Fibroblast of lung (primary cell): ENCODE data around the gene LGR4. TPM values are rescaled to one million over a fixed set of nuclear protein-coding genes. Genes with fewer than 3 reads are reported as not detected.

ENCODE experiments used
- DNase-seq, 2 donors: peaks; one replicate each; pipeline versions ENCODE4 v3.0.0 to v3.0.0-alpha.2; 2010; ENCODE audit warnings: low read depth in 2 of 2
- H2AFZ ChIP-seq: 2 replicates; pipeline ENCODE4 v1.5.1; 2012; ENCODE audit warnings: low read length, control low read depth, inconsistent platforms
- H3K27ac ChIP-seq: 2 replicates; pipeline ENCODE4 v1.5.1; 2011; ENCODE audit warnings: low read length, control low read depth; ENCODE audit not compliant: insufficient read depth
- H3K27me3 ChIP-seq: 2 replicates; pipeline ENCODE4 v1.5.1; 2011; ENCODE audit warnings: mild to moderate bottlenecking, low read length; ENCODE audit not compliant: control insufficient read depth, insufficient read depth
- H3K36me3 ChIP-seq: 2 replicates; pipeline ENCODE4 v1.5.1; 2011; ENCODE audit warnings: low read length; ENCODE audit not compliant: control insufficient read depth, insufficient read depth
- H3K4me1 ChIP-seq: 2 replicates; pipeline ENCODE4 v1.5.1; 2011; ENCODE audit warnings: low read length; ENCODE audit not compliant: control insufficient read depth, insufficient read depth; ENCODE audit errors: extremely low read depth
- H3K4me2 ChIP-seq: 2 replicates; pipeline ENCODE4 v1.5.1; 2011; ENCODE audit warnings: low read length, control low read depth; ENCODE audit not compliant: insufficient read depth; ENCODE audit errors: extremely low read depth
- H3K4me3 ChIP-seq, 4 experiments: fragments of 200-600 bp in 1 of 4; sonication (generic) in 1 of 4; replicated peaks in 1 of 4; 2 replicates each; pipeline ENCODE4 v1.5.1; 2011 to 2016; ENCODE audit warnings: low read length in 4 of 4, low read depth in 3 of 4, mild to moderate bottlenecking in 3 of 4, control low read depth in 2 of 4, inconsistent platforms in 1 of 4, mixed read lengths in 1 of 4; ENCODE audit not compliant: insufficient read depth in 1 of 4; ENCODE audit errors: control extremely low read depth in 1 of 4
- H3K79me2 ChIP-seq: 2 replicates; pipeline ENCODE4 v1.5.1; 2012; ENCODE audit warnings: mild to moderate bottlenecking, low read length, inconsistent platforms; ENCODE audit not compliant: control insufficient read depth, insufficient read depth
- H3K9ac ChIP-seq: 2 replicates; pipeline ENCODE4 v1.5.1; 2011; ENCODE audit warnings: mild to moderate bottlenecking, low read length, control low read depth; ENCODE audit not compliant: insufficient read depth
- H3K9me3 ChIP-seq: 2 replicates; pipeline ENCODE4 v1.5.1; 2012; ENCODE audit warnings: low read depth, low read length; ENCODE audit not compliant: control insufficient read depth, insufficient read depth
- H4K20me1 ChIP-seq: 2 replicates; pipeline ENCODE4 v1.5.1; 2011; ENCODE audit warnings: low read length; ENCODE audit not compliant: control insufficient read depth, insufficient read depth; ENCODE audit errors: extremely low read depth
- CTCF ChIP-seq, 2 donors: IDR thresholded peaks in 1 of 2; conservative IDR thresholded peaks in 1 of 2; 1 replicate in 1 of 2; 2 replicates in 1 of 2; pipeline ENCODE4 v1.5.1; 2011 to 2012; ENCODE audit warnings: low read length in 2 of 2, control low read depth in 1 of 2, inconsistent platforms in 1 of 2, low read depth in 1 of 2, mild to moderate bottlenecking in 1 of 2
- EZH2 ChIP-seq: IDR thresholded peaks from 2 replicates; pipeline ENCODE4 v1.5.1; 2012; ENCODE audit warnings: low read length, control low read depth, mild to moderate bottlenecking; ENCODE audit errors: missing control alignments
- polyA plus RNA-seq, 2 donors: library from polyadenylated mRNA; depleted of rRNA in 1 of 2; stranded (reverse) in 1 of 2; unstranded in 1 of 2; fragments of >200 nt; gene quantifications; 2 replicates each; pipeline ENCODE4 v1.2.1, GENCODE V29; 2011 to 2012; ENCODE audit warnings: missing spikeins in 1 of 2
- total RNA-seq: library from RNA; depleted of rRNA; stranded (reverse); fragments of >200 nt; gene quantifications from 2 replicates; pipeline ENCODE4 v1.2.1, GENCODE V29; 2014

LGR4 gene
- total and polyA plus RNA-seq, 2 donors (not counting 1 experiment from before 2014, with no cell fraction given): 6.4 to 8.8 TPM

- Histone ChIP-seq H3K4me1 (peaks cover 8% of the 10 kb centered on the region), H2AFZ (no peak overlapping the region), H3K9me3 (no peaks in the 10 kb centered on the region), H3K4me2 (no peak overlapping the region), H3K27ac (no peak overlapping the region), H3K4me3 (no peak overlapping the region), H3K79me2 (no peaks in the 10 kb centered on the region), H3K36me3 (no peaks in the 10 kb centered on the region), H3K27me3 (no peaks in the 10 kb centered on the region), H3K9ac (no peak overlapping the region), H4K20me1 (no peaks in the 10 kb centered on the region)
- TF ChIP-seq CTCF (conservative IDR thresholded peaks at IDR 0.05 in 1 of 2, IDR thresholded peaks at IDR 0.05 in 1 of 2; ENCODE audit: low read depth in 1 of 2, low read length in 2 of 2) (no peak), EZH2 (no peak)
- no peak for DNase-seq
These were observed 98.6 kb downstream of the LGR4 start for GRCh38 chr11:27373856-27374602.

- H3K9me3 ChIP-seq: no peaks in the 10 kb centered on the region
- no peak overlapping the region for H3K4me2 ChIP-seq
- H3K79me2 ChIP-seq: no peaks in the 10 kb centered on the region
- H3K27me3 ChIP-seq: no peaks in the 10 kb centered on the region
- H3K36me3 ChIP-seq: no peaks in the 10 kb centered on the region
- no peaks in the 10 kb centered on the region for H4K20me1 ChIP-seq
- no peak overlapping the region for H3K9ac ChIP-seq
- H3K27ac ChIP-seq: no peak overlapping the region
- DNase-seq: no peak
- H3K4me3 ChIP-seq: no peak overlapping the region
- H2AFZ ChIP-seq: no peak overlapping the region
- peaks cover 8% of the 10 kb centered on the region for H3K4me1 ChIP-seq
- no peak for TF ChIP-seq EZH2
- TF ChIP-seq CTCF (conservative IDR thresholded peaks at IDR 0.05 in 1 of 2, IDR thresholded peaks at IDR 0.05 in 1 of 2; ENCODE audit: low read depth in 1 of 2, low read length in 2 of 2): no peak
These were observed 99.2 kb downstream of the LGR4 start for GRCh38 chr11:27373392-27373791.

- TF ChIP-seq CTCF (conservative IDR thresholded peaks at IDR 0.05 in 1 of 2, IDR thresholded peaks at IDR 0.05 in 1 of 2; ENCODE audit: low read depth in 1 of 2, low read length in 2 of 2) (no peak), EZH2 (no peak)
- no peak overlapping the region for H3K4me2 ChIP-seq
- H3K27ac ChIP-seq: no peak overlapping the region
- H3K4me1 ChIP-seq: peaks cover 8% of the 10 kb centered on the region
- no peak overlapping the region for H2AFZ ChIP-seq
- H3K79me2 ChIP-seq: no peaks in the 10 kb centered on the region
- H3K9me3 ChIP-seq: no peaks in the 10 kb centered on the region
- H3K27me3 ChIP-seq: no peaks in the 10 kb centered on the region
- no peak overlapping the region for H3K4me3 ChIP-seq
- no peaks in the 10 kb centered on the region for H4K20me1 ChIP-seq
- no peaks in the 10 kb centered on the region for H3K36me3 ChIP-seq
- H3K9ac ChIP-seq: no peak overlapping the region
- no peak for DNase-seq
These were observed 100.4 kb downstream of the LGR4 start for GRCh38 chr11:27372164-27372563.
